Neural progenitor cell (in vitro differentiated cells): Measurements from ENCODE around the gene COASY. TPM values are rescaled to one million over a fixed set of nuclear protein-coding genes. Genes with fewer than 3 reads are reported as not detected.
"Not testable (repeated sequence)": the region's sequence is repeated elsewhere in the genome, so short reads cannot be mapped to it uniquely, and the experiment has no call there.

ENCODE experiments used
- DNase-seq: peaks from one replicate; pipeline ENCODE4 v3.0.0-alpha.2; 2016; ENCODE audit warnings: low spot score
- H2AFZ ChIP-seq: fragments of 200-600 bp; sonication (generic); replicated peaks from 2 replicates; pipeline ENCODE4 v1.6.1; 2016; ENCODE audit warnings: antibody characterized with exemption
- H3F3A ChIP-seq: fragments of 200-600 bp; sonication (generic); 2 replicates; pipeline ENCODE4 v1.6.1; 2016; ENCODE audit warnings: antibody characterized with exemption, low read depth
- H3K27ac ChIP-seq: fragments of 200-600 bp; sonication (generic); 2 replicates; pipeline ENCODE4 v1.5.1; 2016; ENCODE audit warnings: mild to moderate bottlenecking
- H3K27me3 ChIP-seq: fragments of 200-600 bp; sonication (generic); 2 replicates; pipeline ENCODE4 v1.6.1; 2016; ENCODE audit warnings: mild to moderate bottlenecking, moderate library complexity
- H3K36me3 ChIP-seq: fragments of 200-600 bp; sonication (generic); 2 replicates; pipeline ENCODE4 v1.5.1; 2016
- H3K4me1 ChIP-seq: fragments of 200-600 bp; sonication (generic); 2 replicates; pipeline ENCODE4 v1.6.1; 2016; ENCODE audit warnings: mixed run types
- H3K4me2 ChIP-seq: fragments of 200-600 bp; sonication (generic); 2 replicates; pipeline ENCODE4 v1.6.1; 2016
- H3K4me3 ChIP-seq: fragments of 200-600 bp; sonication (generic); 2 replicates; pipeline ENCODE4 v1.5.1; 2016
- H3K79me2 ChIP-seq: fragments of 200-600 bp; sonication (generic); 2 replicates; pipeline ENCODE4 v1.6.1; 2016; ENCODE audit warnings: low read depth
- H3K9ac ChIP-seq: fragments of 200-600 bp; sonication (generic); 2 replicates; pipeline ENCODE4 v1.6.1; 2016
- H3K9me3 ChIP-seq: fragments of 200-600 bp; sonication (generic); 2 replicates; pipeline ENCODE4 v1.5.1; 2016; ENCODE audit warnings: low read depth
- H4K20me1 ChIP-seq: fragments of 200-600 bp; sonication (generic); 2 replicates; pipeline ENCODE4 v1.6.1; 2016; ENCODE audit warnings: low read depth
- H3K27ac Mint-ChIP-seq: 3 replicates; pipeline ENCODE4 v1.8.0; 2021; ENCODE audit warnings: mixed read lengths
- H3K27me3 Mint-ChIP-seq: 2 replicates; pipeline ENCODE4 v1.8.0; 2022; ENCODE audit warnings: low read depth, mild to moderate bottlenecking, inconsistent platforms, moderate library complexity, mixed read lengths; ENCODE audit not compliant: insufficient read depth
- H3K36me3 Mint-ChIP-seq: 3 replicates; pipeline ENCODE4 v1.8.0; 2021; ENCODE audit warnings: mixed read lengths
- H3K4me1 Mint-ChIP-seq: 3 replicates; pipeline ENCODE4 v1.8.0; 2021; ENCODE audit warnings: mixed read lengths
- H3K4me3 Mint-ChIP-seq: 3 replicates; pipeline ENCODE4 v1.8.0; 2021; ENCODE audit warnings: mild to moderate bottlenecking, moderate library complexity, mixed read lengths
- H3K9me3 Mint-ChIP-seq: 3 replicates; pipeline ENCODE4 v1.8.0; 2020; ENCODE audit warnings: mixed read lengths
- CTCF ChIP-seq: fragments of 200-600 bp; sonication (generic); IDR thresholded peaks from 2 replicates; pipeline ENCODE4 v1.5.1; 2017; ENCODE audit warnings: antibody characterized with exemption, mild to moderate bottlenecking
- EZH2 ChIP-seq: fragments of 200-600 bp; sonication (generic); IDR thresholded peaks from 2 replicates; pipeline ENCODE4 v1.6.1; 2017; ENCODE audit warnings: antibody characterized with exemption, mild to moderate bottlenecking, moderate library complexity
- EZH2phosphoT487 ChIP-seq: fragments of 200-600 bp; sonication (generic); IDR thresholded peaks from 2 replicates; pipeline ENCODE4 v1.6.1; 2017; ENCODE audit warnings: antibody characterized with exemption
- total RNA-seq: library from RNA; depleted of rRNA; stranded (reverse); fragments of >200 nt; gene quantifications from 2 replicates; pipeline ENCODE4 v1.2.3, GENCODE V29; 2015; ENCODE audit warnings: low replicate concordance

Gene COASY
- total RNA-seq, 1 donor from 2014 or later = 6.1 TPM

GRCh38 chr17:42554250-42555121, 7.5 kb upstream of the COASY start:
- H3K79me2 ChIP-seq = peaks cover 7% of the 10 kb centered on the region
- H3K27me3 ChIP-seq = no peaks in the 10 kb centered on the region
- H3K27ac ChIP-seq = peak overlapping the region; percentile 66
- H3K27ac Mint-ChIP-seq = peak overlapping the region; percentile 83
- H3K9ac ChIP-seq = peak overlapping the region; percentile 71
- peak overlapping the region; percentile 92 for H2AFZ ChIP-seq
- peak; percentile 95 for DNase-seq
- H3K4me3 ChIP-seq = peak overlapping the region; percentile 86
- peaks cover 22% of the 10 kb centered on the region for H3K4me1 Mint-ChIP-seq
- H3K4me2 ChIP-seq = peak overlapping the region; percentile 82
- peaks cover 32% of the 10 kb centered on the region for H3F3A ChIP-seq
- no peak for TF ChIP-seq EZH2phosphoT487
- TF ChIP-seq EZH2 = no peak
- TF ChIP-seq CTCF = no peak
- no peaks in the 10 kb centered on the region for H3K9me3 Mint-ChIP-seq
- H3K9me3 ChIP-seq = no peaks in the 10 kb centered on the region
- H4K20me1 ChIP-seq = peaks cover 4% of the 10 kb centered on the region
- no peaks in the 10 kb centered on the region for H3K27me3 Mint-ChIP-seq
- H3K4me3 Mint-ChIP-seq = peak overlapping the region; percentile 93
- H3K36me3 Mint-ChIP-seq = no peaks in the 10 kb centered on the region
- H3K4me1 ChIP-seq = peaks cover 16% of the 10 kb centered on the region
- H3K36me3 ChIP-seq = no peaks in the 10 kb centered on the region

- no peaks in the 10 kb centered on the region for H3K36me3 Mint-ChIP-seq
- Histone ChIP-seq H3K27ac (peak overlapping the region; percentile 66), H3K9me3 (no peaks in the 10 kb centered on the region), H3F3A (peaks cover 33% of the 10 kb centered on the region), H3K4me2 (peak overlapping the region; percentile 82), H4K20me1 (peaks cover 4% of the 10 kb centered on the region), H3K79me2 (peaks cover 7% of the 10 kb centered on the region), H3K4me1 (peaks cover 16% of the 10 kb centered on the region), H2AFZ (peak overlapping the region; percentile 92), H3K9ac (peak overlapping the region; percentile 71), H3K4me3 (peak overlapping the region; percentile 86), H3K27me3 (no peaks in the 10 kb centered on the region), H3K36me3 (no peaks in the 10 kb centered on the region)
- no peak for DNase-seq
- no peak for TF ChIP-seq EZH2phosphoT487
- TF ChIP-seq CTCF = no peak
- no peak for TF ChIP-seq EZH2
- H3K9me3 Mint-ChIP-seq = no peaks in the 10 kb centered on the region
- peak overlapping the region; percentile 93 for H3K4me3 Mint-ChIP-seq
- peaks cover 22% of the 10 kb centered on the region for H3K4me1 Mint-ChIP-seq
- H3K27ac Mint-ChIP-seq = peak overlapping the region; percentile 83
- H3K27me3 Mint-ChIP-seq = no peaks in the 10 kb centered on the region
Observed at GRCh38 chr17:42555122-42555622, 6.8 kb upstream of the COASY start.

- not testable (repeated sequence) for H3K27me3 Mint-ChIP-seq, H3K36me3 ChIP-seq, H3K9ac ChIP-seq, H2AFZ ChIP-seq, H3K9me3 ChIP-seq, H3K9me3 Mint-ChIP-seq, H3K36me3 Mint-ChIP-seq, H3K27ac ChIP-seq, H4K20me1 ChIP-seq, H3K79me2 ChIP-seq, H3K27ac Mint-ChIP-seq, H3K27me3 ChIP-seq
- H3K4me3 ChIP-seq = peak overlapping the region; percentile 86
- peaks cover 38% of the 10 kb centered on the region for H3F3A ChIP-seq
- peaks cover 17% of the 10 kb centered on the region for H3K4me1 Mint-ChIP-seq
- peak overlapping the region; percentile 82 for H3K4me2 ChIP-seq
- peaks cover 16% of the 10 kb centered on the region for H3K4me1 ChIP-seq
- peak; percentile 49 for TF ChIP-seq CTCF
- DNase-seq = peak; percentile 64
- peak overlapping the region; percentile 93 for H3K4me3 Mint-ChIP-seq
Observed at GRCh38 chr17:42555961-42556617, 5.9 kb upstream of the COASY start.
